Neutrophil (primary cell): ENCODE results near the gene DHRS7B.
A peak's percentile ranks its signal among the peaks of the same experiment; 100 is the strongest.
"Not testable (repeated sequence)": the region's sequence is repeated elsewhere in the genome, so short reads cannot be mapped to it uniquely, and the experiment has no call there.

ENCODE experiments used
- H3K27ac ChIP-seq: fragments of 200-600 bp; sonication (generic); 2 replicates; pipeline ENCODE4 v1.5.1; 2016; ENCODE audit warnings: mild to moderate bottlenecking, moderate library complexity
- H3K27me3 ChIP-seq: fragments of 200-600 bp; sonication (generic); 2 replicates; pipeline ENCODE4 v1.6.0; 2016; ENCODE audit warnings: mild to moderate bottlenecking
- H3K36me3 ChIP-seq: fragments of 200-600 bp; sonication (generic); 2 replicates; pipeline ENCODE4 v1.5.1; 2017
- H3K4me1 ChIP-seq, 2 experiments: fragments of 200-600 bp in 1 of 2; sonication (generic) in 1 of 2; 1 replicate in 1 of 2; 2 replicates in 1 of 2; pipeline versions ENCODE4 v1.5.1 to v1.6.1; 2013 to 2016; ENCODE audit warnings: low read depth in 1 of 2, low read length in 1 of 2, mild to moderate bottlenecking in 1 of 2, moderate library complexity in 1 of 2; ENCODE audit not compliant: control insufficient read depth in 1 of 2, insufficient read depth in 1 of 2
- H3K4me3 ChIP-seq, 2 experiments: fragments of 200-600 bp in 1 of 2; sonication (generic) in 1 of 2; 1 replicate in 1 of 2; 2 replicates in 1 of 2; pipeline ENCODE4 v1.5.1; 2013 to 2016; ENCODE audit warnings: low read depth in 1 of 2, low read length in 1 of 2, mild to moderate bottlenecking in 1 of 2, moderate library complexity in 1 of 2
- H3K9me3 ChIP-seq: fragments of 200-600 bp; sonication (generic); 2 replicates; pipeline ENCODE4 v1.5.1; 2016
- CTCF ChIP-seq: fragments of 200-600 bp; sonication (generic); IDR thresholded peaks from 2 replicates; pipeline ENCODE4 v1.5.1; 2016; ENCODE audit warnings: antibody characterized with exemption

The DHRS7B gene

GRCh38 chr17:21141331-21141730, 14.6 kb downstream of the DHRS7B start:
- H3K27ac ChIP-seq: peak overlapping the region; percentile 63
- no peak for TF ChIP-seq CTCF
- H3K9me3 ChIP-seq: no peaks in the 10 kb centered on the region
- no peaks in the 10 kb centered on the region for H3K27me3 ChIP-seq
- peaks cover 67 to 73% of the 10 kb centered on the region in 2 experiments for H3K4me1 ChIP-seq
- H3K4me3 ChIP-seq: no peak overlapping the region
- H3K36me3 ChIP-seq: no peaks in the 10 kb centered on the region

GRCh38 chr17:21142065-21142464, 15.3 kb downstream of the DHRS7B start:
- not testable (repeated sequence) for H3K36me3 ChIP-seq, H3K27me3 ChIP-seq, H3K9me3 ChIP-seq, H3K4me3 ChIP-seq
- H3K4me1 ChIP-seq: peaks cover 75 to 80% of the 10 kb centered on the region in 2 experiments
- H3K27ac ChIP-seq: peak overlapping the region; percentile 87

- Histone ChIP-seq H3K9me3 (no peaks in the 10 kb centered on the region), H3K4me3 (peak overlapping the region in 1 of 2 experiments; percentile 16), H3K27ac (peak overlapping the region; percentile 87), H3K27me3 (no peaks in the 10 kb centered on the region), H3K4me1 (peaks cover 91 to 97% of the 10 kb centered on the region in 2 experiments), H3K36me3 (no peaks in the 10 kb centered on the region)
- TF ChIP-seq CTCF: no peak
Observed at GRCh38 chr17:21143695-21144094, 16.9 kb downstream of the DHRS7B start.

GRCh38 chr17:21144299-21144698, 17.5 kb downstream of the DHRS7B start:
- not testable (repeated sequence) for H3K36me3 ChIP-seq, H3K27me3 ChIP-seq, H3K4me3 ChIP-seq, H3K9me3 ChIP-seq
- H3K27ac ChIP-seq: peak overlapping the region; percentile 87
- peaks cover 92 to 97% of the 10 kb centered on the region in 2 experiments for H3K4me1 ChIP-seq

GRCh38 chr17:21146362-21147015, 19.7 kb downstream of the DHRS7B start:
- H3K36me3 ChIP-seq: no peaks in the 10 kb centered on the region
- no peak for TF ChIP-seq CTCF
- H3K27me3 ChIP-seq: no peaks in the 10 kb centered on the region
- H3K27ac ChIP-seq: peak overlapping the region; percentile 87
- H3K4me1 ChIP-seq: peaks cover 94 to 99% of the 10 kb centered on the region in 2 experiments
- no peaks in the 10 kb centered on the region for H3K9me3 ChIP-seq
- H3K4me3 ChIP-seq: peak overlapping the region; percentile 38 to 50

GRCh38 chr17:21149621-21150020, 22.9 kb downstream of the DHRS7B start:
- Histone ChIP-seq H3K9me3 (no peaks in the 10 kb centered on the region), H3K27ac (peak overlapping the region; percentile 87), H3K4me1 (peaks cover 92 to 99% of the 10 kb centered on the region in 2 experiments), H3K4me3 (peak overlapping the region in 1 of 2 experiments; percentile 11), H3K27me3 (no peaks in the 10 kb centered on the region), H3K36me3 (no peaks in the 10 kb centered on the region)
- no peak for TF ChIP-seq CTCF
